ENCODE results near the gene GPR176.
A peak's percentile ranks its signal among the peaks of the same experiment; 100 is the strongest.
"Not testable (repeated sequence)": the region's sequence is repeated elsewhere in the genome, so short reads cannot be mapped to it uniquely, and the experiment has no call there.

GPR176 gene

DNA sequence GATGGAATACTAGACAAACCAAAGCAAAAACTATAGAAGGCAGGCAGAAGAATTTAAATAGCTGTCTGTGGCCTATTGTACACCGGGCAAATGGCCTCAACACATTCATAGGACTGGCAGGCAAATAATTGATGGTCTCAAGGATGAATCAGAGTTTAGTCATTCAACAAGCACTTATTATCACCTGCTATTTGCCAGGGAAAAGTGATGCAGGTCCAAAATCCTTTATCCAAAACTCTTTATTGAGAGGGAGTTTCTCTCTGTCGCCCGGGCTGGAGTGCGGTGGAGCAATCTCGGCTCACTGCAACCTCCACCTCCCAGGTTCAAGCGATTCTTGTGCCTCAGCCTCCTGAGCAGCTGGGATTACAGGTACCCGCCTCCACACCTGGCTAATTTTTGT, 16.1 kb upstream of the GPR176 start:
- peak; percentile 26 for DNase-seq (ENCODE audit: low spot score)

DNA sequence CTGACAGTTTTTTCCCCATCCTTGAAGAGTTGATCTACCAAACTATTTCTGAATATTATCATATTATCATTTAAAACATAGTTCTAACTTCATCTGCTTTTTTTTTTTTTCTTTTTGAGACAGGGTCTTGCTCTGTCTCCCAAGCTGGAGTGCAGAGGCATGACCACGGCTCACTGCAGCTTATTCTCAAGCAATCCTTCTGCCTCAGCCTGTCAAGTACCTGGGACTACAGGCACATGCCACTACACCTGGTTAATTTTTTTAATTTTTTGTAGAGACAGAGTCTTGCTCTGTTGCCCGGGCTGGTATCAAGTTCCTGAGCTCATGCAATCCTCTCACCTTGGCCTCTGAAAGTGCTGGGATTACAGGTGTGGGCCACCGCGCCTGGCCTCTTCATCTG, 15.2 kb upstream of the GPR176 start:
- no peak for DNase-seq (ENCODE audit: low spot score)

DNA sequence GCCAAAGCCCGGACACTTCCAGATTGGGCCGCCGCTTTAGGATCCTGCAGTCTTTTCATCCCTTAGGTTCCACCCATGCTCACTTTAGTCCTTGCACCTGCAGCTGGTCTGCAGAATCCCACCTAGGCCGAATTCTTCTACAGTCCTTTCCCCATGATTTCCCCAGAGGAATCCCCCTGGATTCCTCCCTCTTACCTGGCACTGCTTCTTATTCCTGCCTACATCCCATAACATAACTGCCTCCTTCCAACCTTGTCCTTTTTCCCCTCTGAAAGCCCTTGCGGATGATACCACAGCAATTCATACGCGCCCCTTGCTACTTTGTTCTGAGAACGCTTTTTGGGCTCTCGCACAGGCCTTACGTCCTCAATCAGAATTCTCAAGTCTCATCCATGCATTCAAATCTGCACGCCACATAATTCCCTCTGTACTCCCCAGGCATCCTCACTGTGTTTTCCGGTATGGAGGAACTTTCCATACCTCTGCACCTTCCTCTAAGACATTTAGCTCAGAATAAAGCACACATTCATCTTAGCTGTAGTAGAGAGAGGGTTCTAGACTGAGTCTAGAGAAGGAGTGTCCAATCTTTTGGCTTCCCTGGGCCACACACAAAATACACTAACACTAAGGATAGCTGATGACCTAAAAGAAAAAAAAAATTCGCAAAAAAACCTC, 14.5 kb upstream of the GPR176 start:
- peak; percentile 11 for DNase-seq (ENCODE audit: low spot score)

DNA sequence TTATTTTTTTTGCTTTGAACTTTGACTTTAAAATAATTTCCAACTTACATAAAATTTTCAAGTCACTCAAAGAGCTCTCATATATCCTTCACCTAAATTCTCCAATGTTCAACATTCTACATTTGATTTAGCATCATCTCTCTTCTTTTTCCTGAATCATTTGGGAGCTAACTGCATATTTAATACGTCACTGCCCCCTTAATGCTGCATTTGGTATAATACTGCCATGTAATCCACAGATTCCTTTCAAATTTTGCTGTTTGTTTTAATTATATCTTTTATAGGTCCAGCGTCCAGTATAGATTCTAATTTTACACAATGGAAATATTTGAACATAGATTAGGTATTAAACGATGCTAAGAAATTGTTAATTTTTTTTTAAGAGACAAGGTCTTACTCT, 11.5 kb upstream of the GPR176 start:
- no peak for DNase-seq (ENCODE audit: low spot score)

DNA sequence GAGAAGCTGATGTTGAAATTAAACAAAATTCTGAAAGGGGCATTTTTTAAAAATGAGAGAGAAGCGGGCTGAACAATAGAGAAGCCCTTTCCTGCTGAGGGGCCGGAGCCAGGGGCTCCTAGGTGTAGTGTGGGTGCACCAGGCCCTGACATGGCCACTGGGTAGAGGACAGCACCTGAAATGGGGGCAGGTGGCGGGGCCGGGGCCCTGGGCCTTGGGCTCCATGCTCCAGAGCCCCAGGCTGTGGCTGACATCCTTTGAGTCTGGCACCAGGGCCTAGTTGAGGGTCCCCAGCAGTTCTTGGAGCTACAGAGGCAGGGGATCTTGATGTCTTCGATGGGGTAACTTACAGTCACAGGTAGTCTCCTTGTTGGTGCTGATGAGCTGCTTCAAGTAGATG, 6.5 kb upstream of the GPR176 start:
- no peak for DNase-seq (ENCODE audit: low spot score)

DNA sequence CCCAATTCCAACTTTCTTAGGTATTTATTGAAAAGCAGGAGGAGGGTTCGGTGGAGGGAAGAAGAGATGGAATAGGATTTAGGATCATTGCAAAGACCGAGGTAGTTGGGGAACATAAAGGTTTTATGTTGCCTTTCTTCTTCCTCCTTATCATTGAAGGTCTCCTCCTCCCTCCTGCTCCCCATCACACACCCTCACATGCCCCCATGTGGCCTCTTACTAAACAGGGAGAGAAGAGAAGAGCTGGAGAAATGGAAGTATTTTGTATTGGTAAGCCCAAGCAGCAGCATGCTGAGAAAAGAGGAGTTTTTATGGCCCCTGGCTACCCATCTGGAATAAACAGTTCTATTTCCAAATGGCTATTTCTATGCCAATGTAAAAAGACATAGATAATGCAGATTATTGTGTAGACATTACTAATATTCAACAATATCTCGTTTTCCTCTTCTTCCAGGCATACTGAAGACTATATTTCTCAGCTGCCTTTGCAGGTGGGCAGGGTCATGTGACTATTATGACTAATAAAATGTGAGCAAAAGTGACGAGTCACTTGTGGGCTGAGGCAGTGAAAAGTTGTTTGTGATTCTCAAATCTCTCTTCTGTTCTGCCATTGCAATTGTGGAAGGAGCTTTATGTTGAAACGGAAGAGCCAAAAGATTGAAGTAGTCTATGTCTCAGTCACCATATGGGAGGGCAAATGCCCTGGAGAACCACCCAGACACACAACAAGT, 5.2 kb upstream of the GPR176 start:
- no peak for DNase-seq (ENCODE audit: low spot score)

DNA sequence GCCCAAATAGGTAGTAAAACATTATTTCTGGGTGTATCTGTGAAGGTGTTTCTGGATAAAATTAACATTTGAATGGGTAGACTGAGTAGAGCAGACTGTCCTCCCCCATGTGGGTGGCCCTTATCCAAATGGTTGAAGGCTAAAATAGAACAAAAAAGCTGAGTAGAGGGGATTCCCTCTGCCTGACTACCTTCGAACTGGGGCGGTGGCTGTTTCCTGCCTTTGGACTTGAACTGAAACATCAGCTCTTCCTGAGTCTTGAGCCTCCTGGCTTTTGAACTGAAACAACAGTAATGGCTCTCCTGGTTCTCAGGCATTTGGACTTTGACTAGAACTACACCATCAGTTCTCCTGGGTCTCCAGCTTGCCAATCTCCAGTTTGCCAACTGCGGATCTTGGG, 4.4 kb upstream of the GPR176 start:
- DNase-seq (ENCODE audit: low spot score): no peak

DNA sequence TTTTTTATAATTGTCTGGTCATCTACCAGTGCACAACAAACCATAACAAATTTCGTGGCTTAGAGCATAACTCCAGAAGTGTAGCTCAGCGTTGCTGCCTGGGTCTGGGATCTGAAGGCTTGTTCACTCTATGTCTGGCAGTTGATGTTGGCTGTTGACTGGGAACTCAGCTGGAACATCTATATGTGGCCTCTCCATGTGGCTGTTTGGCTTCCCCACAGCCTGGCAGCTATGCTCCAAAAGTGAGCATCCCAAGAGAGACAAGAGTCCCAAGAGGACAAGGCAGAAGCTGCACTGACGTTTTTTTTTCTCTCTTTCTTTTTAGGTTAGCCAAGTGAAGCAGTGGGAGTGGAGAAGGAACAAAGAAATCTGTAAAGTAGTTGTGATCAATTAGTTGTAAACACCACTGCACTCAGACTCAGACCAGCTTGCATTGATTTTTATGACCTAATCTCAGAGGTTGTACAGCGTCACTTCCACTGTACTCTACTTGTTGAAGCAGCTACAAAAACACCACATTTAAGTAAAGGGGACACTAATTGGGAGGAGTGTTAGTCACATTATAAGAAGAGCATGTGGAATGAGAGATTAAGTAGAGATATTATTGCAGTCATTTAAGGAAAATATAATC, 2.5 kb upstream of the GPR176 start:
- DNase-seq (ENCODE audit: low spot score): no peak

DNA sequence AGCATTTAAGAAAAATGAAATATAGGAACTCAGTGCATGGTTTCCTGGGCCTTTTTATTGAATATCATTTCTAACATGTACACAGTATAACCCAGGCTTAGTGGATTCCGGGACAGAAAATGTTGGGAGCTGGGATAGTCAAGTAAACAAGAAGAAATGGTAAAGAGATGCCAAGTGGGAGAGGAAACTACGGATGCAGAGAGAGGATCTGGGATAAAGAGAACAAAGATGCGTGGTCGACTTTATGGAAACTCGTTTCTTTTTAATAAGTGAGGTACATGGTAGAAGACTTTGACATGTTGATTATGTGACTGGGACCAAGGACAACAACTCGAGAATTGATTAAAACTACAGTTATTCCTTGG, 1.2 kb upstream of the GPR176 start:
- DNase-seq (ENCODE audit: low spot score): no peak

DNA sequence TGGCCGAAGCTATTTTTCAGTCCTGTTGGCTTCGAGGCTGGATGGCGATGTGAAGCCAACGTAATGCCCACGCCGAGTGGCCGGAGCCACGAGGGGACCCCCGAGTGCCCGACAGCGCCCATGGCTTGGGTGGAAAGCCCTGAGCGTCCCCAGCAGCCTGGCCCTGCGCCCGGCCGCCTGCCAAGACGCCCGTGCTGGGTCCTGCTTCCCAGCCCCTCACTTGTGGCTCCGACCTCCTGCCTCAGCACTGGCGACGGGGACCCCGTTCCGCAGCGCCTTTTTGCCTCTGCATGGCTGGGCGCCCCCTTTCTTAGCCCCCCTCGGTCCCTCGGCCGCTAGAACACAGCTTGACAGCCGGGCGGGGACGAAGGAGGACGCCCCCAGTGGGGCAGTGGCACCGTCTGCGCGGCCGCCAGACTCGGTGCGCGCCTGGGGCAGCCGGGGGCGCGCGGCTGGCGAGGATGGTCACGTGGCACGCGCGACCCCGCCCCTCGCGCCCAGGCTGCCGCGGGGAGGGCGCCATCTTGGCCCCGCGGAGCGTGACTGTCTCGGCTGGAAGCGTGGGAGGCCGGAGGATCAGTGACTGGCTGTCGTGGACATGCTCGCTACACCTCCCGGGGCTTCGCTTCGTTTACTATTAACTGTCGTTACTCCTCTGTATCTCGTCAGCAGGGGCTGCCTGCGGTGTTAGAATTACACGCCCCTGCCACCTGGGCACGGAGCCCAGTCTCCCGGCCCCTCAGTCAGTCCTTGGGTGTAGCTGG, 626 bp upstream of the GPR176 start:
- peak; percentile 94 for DNase-seq (ENCODE audit: low spot score)

DNA sequence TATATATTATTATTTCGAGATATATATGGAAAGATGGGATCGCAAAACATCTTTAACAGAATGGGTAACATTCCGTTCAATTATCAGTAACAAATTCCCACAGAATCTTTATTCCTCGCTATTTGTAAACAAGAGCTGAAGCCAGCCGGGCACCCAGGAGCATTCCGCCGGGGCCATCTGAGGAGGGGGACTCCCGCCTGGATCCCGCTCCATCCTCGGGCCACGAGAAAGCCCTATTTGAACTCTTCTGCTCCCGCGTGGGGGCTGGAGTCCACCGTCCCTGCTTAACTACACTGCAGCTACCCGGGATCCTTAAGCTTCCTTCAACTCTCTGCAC, 687 bp downstream of the GPR176 start:
- no peak for DNase-seq (ENCODE audit: low spot score)

DNA sequence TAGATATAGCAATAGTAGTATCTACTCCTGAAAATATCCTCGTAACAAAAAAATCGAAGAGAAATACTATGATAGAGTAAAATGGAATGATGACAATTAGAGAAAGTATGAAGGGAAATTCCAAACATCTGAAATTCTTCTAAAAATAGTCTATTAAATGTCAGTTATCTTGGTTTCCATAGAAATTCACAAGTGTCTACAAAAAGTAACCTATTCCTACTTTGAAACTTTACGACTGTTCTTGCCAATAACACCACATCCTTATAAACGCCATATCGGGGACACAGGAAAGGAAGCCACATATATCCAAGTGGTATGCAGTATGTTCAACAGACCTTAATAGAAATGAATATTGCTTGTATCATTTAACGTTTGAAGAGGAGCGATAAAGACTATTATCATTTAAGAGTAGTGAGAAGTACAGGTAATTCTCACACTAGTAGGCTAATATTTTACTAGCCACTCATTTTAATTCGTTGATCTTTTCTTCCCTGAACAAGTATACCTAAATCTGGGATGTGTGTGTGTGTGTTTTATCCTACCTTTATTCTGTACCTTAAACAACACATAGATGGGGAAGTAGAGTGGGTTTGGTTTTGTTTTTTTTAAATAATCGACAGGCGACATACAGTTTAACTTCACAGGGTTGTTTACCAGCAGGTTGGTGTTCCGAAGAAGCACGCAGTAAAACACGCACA, 1.2 kb downstream of the GPR176 start:
- DNase-seq (ENCODE audit: low spot score): peak; percentile 71

DNA sequence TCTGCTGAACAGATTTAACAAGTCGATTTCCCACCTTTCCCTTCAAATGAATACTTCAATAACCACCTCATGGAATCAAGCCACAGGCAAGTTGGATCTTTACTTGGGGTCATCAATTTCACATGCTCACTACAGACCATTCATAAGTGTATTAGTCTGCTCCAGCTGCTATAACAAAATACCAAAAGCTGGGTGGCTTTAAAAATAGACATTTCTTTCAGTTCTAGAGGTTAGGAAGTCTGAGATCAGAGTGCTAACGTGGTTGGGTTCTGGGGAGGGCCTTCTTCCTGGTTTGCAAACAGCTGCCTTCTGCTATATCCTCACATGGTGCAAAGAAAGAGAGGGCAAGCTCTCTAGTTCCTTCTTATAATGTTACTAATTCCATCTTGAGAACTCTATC, 5.1 kb downstream of the GPR176 start:
- DNase-seq (ENCODE audit: low spot score): no peak

DNA sequence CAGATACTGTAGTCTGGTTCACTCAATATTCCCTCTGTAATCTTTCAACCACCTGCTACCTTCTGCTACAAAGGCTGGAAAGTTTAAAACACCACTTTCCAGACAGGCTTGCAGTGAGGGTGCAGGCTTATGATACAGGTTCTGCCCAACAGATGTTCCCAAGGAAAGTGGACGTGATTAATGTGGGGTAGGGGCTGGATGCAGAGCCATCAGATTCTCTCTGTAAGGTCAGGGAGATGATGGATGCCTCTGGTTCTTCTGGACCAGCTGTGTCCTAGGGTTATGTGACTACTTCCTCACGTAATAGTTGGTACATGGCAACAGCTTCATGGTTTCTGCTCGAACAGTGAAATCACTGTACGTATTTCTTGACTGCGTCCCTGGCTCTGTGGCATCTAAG, 11.1 kb downstream of the GPR176 start:
- DNase-seq (ENCODE audit: low spot score): no peak

DNA sequence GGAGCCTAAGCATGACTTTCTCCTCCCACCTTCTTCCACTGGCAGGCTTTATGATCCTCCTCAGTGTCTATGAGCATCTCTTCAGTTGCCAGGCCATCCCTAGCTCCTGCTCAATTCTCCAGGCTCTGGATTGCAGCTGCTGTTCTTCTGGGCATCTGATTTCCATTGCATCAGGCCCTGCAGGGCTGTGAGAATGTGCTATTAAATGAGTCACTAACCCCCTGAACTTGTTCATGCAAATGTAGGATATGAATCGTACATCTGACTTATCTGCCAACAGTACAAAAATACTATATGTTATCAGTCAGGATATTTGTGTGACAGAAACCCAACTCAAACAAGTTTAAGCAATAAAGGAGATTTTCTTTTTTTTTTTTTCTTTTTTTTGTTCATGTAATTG, 11.9 kb downstream of the GPR176 start:
- DNase-seq (ENCODE audit: low spot score): peak; percentile 80

DNA sequence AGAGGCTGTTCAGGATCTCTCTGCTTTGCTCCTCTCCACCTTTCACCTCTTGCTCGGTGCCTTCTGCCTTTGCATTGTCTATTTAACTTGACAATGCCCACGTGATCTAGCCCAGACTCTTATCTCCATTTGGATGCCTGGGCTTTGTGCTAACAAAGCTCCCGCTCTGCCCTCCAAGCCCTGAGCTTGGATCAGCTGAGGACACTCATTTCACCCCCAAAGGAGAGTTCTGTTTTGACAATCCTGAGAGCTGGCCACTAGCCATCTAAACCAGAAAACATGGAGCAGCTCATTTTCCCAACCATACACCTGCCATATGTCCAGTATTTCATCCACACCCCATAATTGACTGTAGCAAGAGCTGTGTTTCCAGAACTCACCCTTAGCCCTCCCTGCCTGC, 12.8 kb downstream of the GPR176 start:
- no peak for DNase-seq (ENCODE audit: low spot score)

DNA sequence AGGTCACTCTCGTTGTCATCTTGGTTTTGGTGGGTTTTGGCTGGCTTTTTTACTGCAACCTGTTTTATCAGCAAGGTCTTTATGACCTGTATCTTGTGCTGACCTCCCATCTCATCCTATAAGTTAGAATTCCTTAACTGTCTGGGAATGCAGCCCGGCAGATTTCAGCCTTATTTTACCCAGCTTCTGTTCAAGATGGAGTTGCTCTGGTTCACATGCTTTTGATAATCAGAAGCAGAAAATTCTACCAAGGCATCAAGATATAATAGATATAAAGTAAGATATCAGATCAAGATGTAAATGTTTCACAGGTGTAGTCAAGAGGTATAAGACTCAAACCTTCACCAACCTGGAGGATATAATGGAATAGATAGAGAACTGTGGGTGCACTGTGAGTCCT, 16.0 kb downstream of the GPR176 start:
- no peak for DNase-seq (ENCODE audit: low spot score)

DNA sequence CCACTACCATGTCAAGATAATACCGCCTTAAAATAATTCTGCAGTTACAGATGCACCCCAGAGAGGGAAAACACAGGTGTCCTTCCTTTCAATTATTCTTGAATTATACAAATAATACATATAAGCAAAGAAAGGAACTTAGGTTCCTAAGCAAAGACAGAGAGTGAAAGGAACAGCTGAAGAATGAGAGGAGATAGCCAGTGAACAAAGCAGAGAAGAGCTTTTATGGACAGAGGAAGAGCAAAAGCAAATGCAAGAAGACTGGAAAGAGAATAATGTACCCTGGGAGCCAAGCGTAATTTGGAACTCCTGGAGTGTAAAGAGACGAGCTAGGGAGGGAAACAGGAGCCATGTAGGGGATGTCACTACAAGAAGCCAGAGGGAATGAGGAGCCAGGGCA, 21.7 kb downstream of the GPR176 start:
- DNase-seq (ENCODE audit: low spot score): no peak

DNA sequence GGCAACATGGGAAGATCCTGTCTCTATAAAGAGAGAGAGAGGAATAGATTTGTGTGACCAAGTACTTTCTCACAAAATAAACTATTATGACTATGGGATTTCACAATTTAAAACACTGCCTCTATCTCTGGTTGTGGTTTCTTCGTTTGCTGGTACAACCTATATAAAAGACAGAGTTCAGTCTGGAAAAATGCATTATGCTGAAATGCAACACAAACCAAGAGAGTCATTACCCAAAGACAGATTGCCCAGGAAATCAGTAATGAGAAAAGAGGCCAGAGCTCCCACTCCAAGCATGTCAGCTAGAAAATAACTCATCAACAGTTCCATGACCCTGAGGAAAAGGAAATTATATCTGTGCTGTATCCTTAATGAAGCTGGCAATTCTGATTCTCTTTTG, 23.2 kb downstream of the GPR176 start:
- peak; percentile 56 for DNase-seq (ENCODE audit: low spot score)

DNA sequence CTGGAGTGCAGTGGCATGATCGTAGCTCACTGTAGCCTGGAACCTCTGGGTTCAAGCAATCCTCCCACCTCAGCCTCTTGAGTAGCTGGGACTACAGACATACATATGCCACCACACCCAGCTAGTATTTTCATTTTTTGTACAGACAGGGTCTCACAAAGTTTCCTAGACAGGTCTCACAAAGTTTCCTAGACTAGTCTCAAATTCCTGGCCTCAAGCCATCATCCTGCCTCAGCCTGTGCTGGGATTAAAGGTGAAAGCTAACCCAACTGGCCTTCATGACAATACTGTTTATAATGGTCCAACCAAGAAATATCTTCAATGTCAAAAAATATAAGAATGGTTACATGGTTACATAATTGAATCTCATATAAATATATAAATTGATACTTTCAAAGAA, 24.0 kb downstream of the GPR176 start:
- DNase-seq (ENCODE audit: low spot score): no peak

DNA sequence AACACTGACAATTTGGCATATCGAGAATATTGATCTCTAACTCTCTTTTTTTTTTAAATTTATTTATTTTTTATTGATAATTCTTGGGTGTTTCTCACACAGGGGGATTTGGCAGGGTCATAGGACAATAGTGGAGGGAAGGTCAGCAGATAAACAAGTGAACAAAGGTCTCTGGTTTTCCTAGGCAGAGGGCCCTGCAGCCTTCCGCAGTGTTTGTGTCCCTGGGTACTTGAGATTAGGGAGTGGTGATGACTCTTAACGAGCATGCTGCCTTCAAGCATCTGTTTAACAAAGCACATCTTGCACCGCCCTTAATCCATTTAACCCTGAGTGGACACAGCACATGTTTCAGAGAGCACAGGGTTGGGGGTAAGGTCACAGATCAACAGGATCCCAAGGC, 27.0 kb downstream of the GPR176 start:
- DNase-seq (ENCODE audit: low spot score): not testable (repeated sequence)

DNA sequence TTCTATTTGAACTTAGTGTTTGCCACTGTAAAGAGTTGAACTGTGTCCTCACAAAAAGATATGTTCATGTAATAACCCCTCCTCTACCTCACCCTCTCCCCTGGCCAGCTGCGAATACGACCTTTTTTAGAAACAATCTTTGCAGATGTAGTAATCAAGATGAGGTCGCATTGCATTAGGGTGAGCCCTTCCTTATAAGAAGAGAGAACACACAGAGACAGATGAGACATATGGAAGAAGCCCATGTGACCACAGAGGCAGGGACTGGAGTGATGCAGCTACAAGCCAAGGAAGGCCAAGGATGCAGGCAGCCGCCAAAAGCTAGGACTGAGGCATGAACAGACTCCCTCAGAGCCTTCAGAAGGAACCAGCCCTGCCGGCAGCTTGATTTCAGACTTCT, 27.6 kb downstream of the GPR176 start:
- no peak for DNase-seq (ENCODE audit: low spot score)

Measured in GM03348 (cell line).